Measurements from ENCODE around the gene PCGF5. TPM values are rescaled to one million over a fixed set of nuclear protein-coding genes. Genes with fewer than 3 reads are reported as not detected.

The PCGF5 gene
- total and polyA plus RNA-seq, 2 of the 8 experiments (the other 6 are each of a cell fraction or from before 2014, with no cell fraction given) = 5.8 to 8.4 TPM

DNA sequence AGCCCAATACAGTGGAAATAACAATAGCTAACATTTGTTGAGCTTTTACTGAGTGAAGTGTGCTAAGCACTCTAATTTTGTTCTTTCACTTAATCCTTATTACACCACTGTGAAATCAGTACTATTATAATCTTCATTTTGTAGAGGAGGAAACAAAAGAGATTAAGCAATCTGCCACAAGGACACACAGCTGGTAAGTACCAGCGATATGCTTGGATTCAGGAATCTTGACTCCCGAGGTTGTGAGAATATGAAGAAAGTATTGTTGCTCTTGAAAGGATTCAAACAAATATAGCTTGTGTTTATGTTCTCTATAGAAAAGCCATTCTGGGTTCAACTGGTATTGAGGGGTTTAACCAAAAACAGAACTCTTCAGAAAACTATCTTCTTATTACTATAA, 96.0 kb downstream of the PCGF5 start:
- Histone ChIP-seq H3K23ac (ENCODE audit: insufficient read length) (no peak overlapping the region), H3K4ac (replicated peaks; ENCODE audit: insufficient read length, low read depth, low read length) (no peak overlapping the region), H2AFZ (ENCODE audit: low read length) (no peak overlapping the region), H3K9ac (replicated peaks in 1 of 4; ENCODE audit: extremely low read depth in 1 of 4, low read depth in 3 of 4, low read length in 3 of 4) (no peak overlapping the region), H3K36me3 (ENCODE audit: control insufficient read depth in 2 of 4, insufficient read depth in 4 of 4, low read length in 3 of 4) (no peaks in the 10 kb centered on the region), H3K23me2 (ENCODE audit: low read depth, low read length) (no peaks in the 10 kb centered on the region), H3K4me2 (ENCODE audit: insufficient read depth in 1 of 2, low read depth in 2 of 2, low read length in 2 of 2) (no peak overlapping the region), H4K5ac (ENCODE audit: insufficient read length, low read depth, low read length) (no peak overlapping the region), H3K9me3 (ENCODE audit: insufficient read depth in 2 of 2, low read depth in 1 of 2, low read length in 1 of 2) (no peaks in the 10 kb centered on the region), H2BK5ac (ENCODE audit: low read depth, low read length) (no peak overlapping the region), H3K4me3 (ENCODE audit: extremely low read depth in 1 of 4, insufficient read depth in 2 of 4, low read depth in 3 of 4, low read length in 4 of 4) (no peak overlapping the region), H2BK15ac (ENCODE audit: low read length) (no peak overlapping the region), H4K8ac (ENCODE audit: extremely low read depth, insufficient read depth, low read length) (no peak overlapping the region), H3K27me3 (replicated peaks in 1 of 4; ENCODE audit: control insufficient read depth in 3 of 4, extremely low read depth in 1 of 4, insufficient read depth in 3 of 4, low read length in 3 of 4) (peaks cover 0 to 1% (median 0%) of the 10 kb centered on the region in 4 experiments; a peak in 1 of 7 replicates), H2BK20ac (ENCODE audit: low read length) (no peak overlapping the region), H4K91ac (replicated peaks; ENCODE audit: insufficient read length, low read length) (no peak overlapping the region), H2BK12ac (ENCODE audit: low read depth, low read length) (no peak overlapping the region), H3K14ac (ENCODE audit: insufficient read length) (no peak overlapping the region), H2BK120ac (replicated peaks; ENCODE audit: low read depth, low read length) (no peak overlapping the region), H3K27ac (ENCODE audit: low read depth, low read length) (no peak overlapping the region), H3K18ac (ENCODE audit: extremely low read depth, low read length) (no peak overlapping the region), H3K79me1 (ENCODE audit: low read depth, low read length) (no peaks in the 10 kb centered on the region), H2AK5ac (ENCODE audit: low read depth, low read length) (no peak overlapping the region), H3K79me2 (ENCODE audit: control insufficient read depth in 1 of 2, insufficient read depth in 2 of 2, low read length in 2 of 2) (no peaks in the 10 kb centered on the region), H3K4me1 (replicated peaks in 1 of 4; ENCODE audit: control insufficient read depth in 3 of 4, insufficient read depth in 4 of 4, low read length in 3 of 4) (no peaks in the 10 kb centered on the region), H4K20me1 (replicated peaks in 1 of 2; ENCODE audit: control insufficient read depth in 1 of 2, insufficient read depth in 2 of 2, low read length in 2 of 2) (no peaks in the 10 kb centered on the region), H3K56ac (replicated peaks; ENCODE audit: insufficient read length, low read depth, low read length) (no peak overlapping the region)
- FAIRE-seq (no peak), DNase-seq (ENCODE audit: low read depth in 1 of 2, low spot score in 2 of 2) (no peak)
- ChIA-PET CTCF (ENCODE audit: partially characterized antibody) (interaction anchor here (0.9 to 4.1 kb wide), 7 partner anchors 17 to 377 kb away, joined by 3 to 19 read pairs (median 3); no protein-coding TSS in a partner anchor), POLR2A (ENCODE audit: partially characterized antibody) (no interaction called here)
- WGBS, 2 experiments (ENCODE audit: extremely low coverage in 1 of 2, insufficient coverage in 1 of 2, insufficient read length in 1 of 2, insufficient replicate concordance in 2 of 2, low coverage in 1 of 2, low lambda C conversion rate in 2 of 2, missing lambda C conversion rate in 1 of 2) = 95% methylated on average over 2 of the region's 2 CpGs; no CpG with 5 or more reads in 1 of the 2 experiments
- no peak for TF ChIP-seq POU5F1 (IDR thresholded peaks at IDR 0.05; ENCODE audit: low read depth, low read length)
- no peak for TF ChIP-seq RNF2 (IDR thresholded peaks at IDR 0.05; ENCODE audit: borderline replicate concordance, low read depth, low read length, missing control alignments, poor library complexity, severe bottlenecking)
- TF ChIP-seq YY1 (IDR thresholded peaks at IDR 0.05; ENCODE audit: low read depth, low read length) = no peak
- no peak for TF ChIP-seq SP1 (IDR thresholded peaks at IDR 0.05; ENCODE audit: low read depth, low read length)
- TF ChIP-seq, protein P1, sequence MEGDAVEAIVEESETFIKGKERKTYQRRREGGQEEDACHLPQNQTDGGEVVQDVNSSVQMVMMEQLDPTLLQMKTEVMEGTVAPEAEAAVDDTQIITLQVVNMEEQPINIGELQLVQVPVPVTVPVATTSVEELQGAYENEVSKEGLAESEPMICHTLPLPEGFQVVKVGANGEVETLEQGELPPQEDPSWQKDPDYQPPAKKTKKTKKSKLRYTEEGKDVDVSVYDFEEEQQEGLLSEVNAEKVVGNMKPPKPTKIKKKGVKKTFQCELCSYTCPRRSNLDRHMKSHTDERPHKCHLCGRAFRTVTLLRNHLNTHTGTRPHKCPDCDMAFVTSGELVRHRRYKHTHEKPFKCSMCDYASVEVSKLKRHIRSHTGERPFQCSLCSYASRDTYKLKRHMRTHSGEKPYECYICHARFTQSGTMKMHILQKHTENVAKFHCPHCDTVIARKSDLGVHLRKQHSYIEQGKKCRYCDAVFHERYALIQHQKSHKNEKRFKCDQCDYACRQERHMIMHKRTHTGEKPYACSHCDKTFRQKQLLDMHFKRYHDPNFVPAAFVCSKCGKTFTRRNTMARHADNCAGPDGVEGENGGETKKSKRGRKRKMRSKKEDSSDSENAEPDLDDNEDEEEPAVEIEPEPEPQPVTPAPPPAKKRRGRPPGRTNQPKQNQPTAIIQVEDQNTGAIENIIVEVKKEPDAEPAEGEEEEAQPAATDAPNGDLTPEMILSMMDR (IDR thresholded peaks at IDR 0.05; ENCODE audit: control extremely low read depth in 1 of 3, insufficient read depth in 1 of 3, low read depth in 1 of 3, low read length in 3 of 3) = no peak
- TF ChIP-seq KDM4A (IDR thresholded peaks at IDR 0.05; ENCODE audit: low read depth, low read length, severe bottlenecking) = no peak
- no peak for TF ChIP-seq MAFK (IDR thresholded peaks at IDR 0.05; ENCODE audit: low read depth, low read length)
- TF ChIP-seq CBX5 (IDR thresholded peaks at IDR 0.05; ENCODE audit: low read depth, low read length) = no peak
- no peak for TF ChIP-seq POLR2AphosphoS5 (IDR thresholded peaks at IDR 0.05; ENCODE audit: low read depth, low read length)
- no peak for TF ChIP-seq RXRA (IDR thresholded peaks at IDR 0.05; ENCODE audit: insufficient read depth, low read depth, low read length)
- TF ChIP-seq TEAD4 (IDR thresholded peaks at IDR 0.05; ENCODE audit: low read depth, low read length) = no peak
- TF ChIP-seq CREB1 (IDR thresholded peaks at IDR 0.05) = no peak
